HepG2 (cell line): ENCODE results near the gene FNDC3A. TPM values are rescaled to one million over a fixed set of nuclear protein-coding genes. Genes with fewer than 3 reads are reported as not detected.
A peak's percentile ranks its signal among the peaks of the same experiment; 100 is the strongest.

ENCODE experiments used
- ARID3A ChIP-seq: IDR thresholded peaks from 2 replicates; pipeline ENCODE4 v1.6.1; 2012; ENCODE audit warnings: low read depth, low read length, improper control_type of control experiment
- BHLHE40 ChIP-seq: IDR thresholded peaks from 2 replicates; pipeline ENCODE4 v1.6.1; 2011; ENCODE audit warnings: low read length, improper control_type of control experiment
- CENPT ChIP-seq: sonication (generic); formaldehyde crosslinking; IDR thresholded peaks from 2 replicates; pipeline ENCODE4 v1.8.0; 2022; ENCODE audit warnings: low read depth, mild to moderate bottlenecking, moderate library complexity, missing genetic modification reagents
- FOXO1 ChIP-seq: sonication (generic); formaldehyde crosslinking; IDR thresholded peaks from 2 replicates; pipeline ENCODE4 v1.4.0; 2020; ENCODE audit warnings: missing genetic modification reagents
- HOXA7 ChIP-seq: sonication (generic); formaldehyde crosslinking; IDR thresholded peaks from 2 replicates; pipeline ENCODE4 v1.8.1; 2022; ENCODE audit warnings: mild to moderate bottlenecking, missing genetic modification reagents, moderate library complexity
- HOXD1 ChIP-seq: sonication (generic); formaldehyde crosslinking; IDR thresholded peaks from 2 replicates; pipeline ENCODE4 v1.5.0; 2020; ENCODE audit warnings: missing genetic modification reagents
- IRF2 ChIP-seq: IDR thresholded peaks from 2 replicates; pipeline ENCODE4 v1.6.1; 2018; ENCODE audit warnings: missing genetic modification reagents, missing compliant biosample characterization
- KAT8 ChIP-seq: IDR thresholded peaks from 2 replicates; pipeline ENCODE4 v1.6.1; 2016; ENCODE audit warnings: missing genetic modification reagents, missing compliant biosample characterization
- KDM5A ChIP-seq: fragments of 200-600 bp; sonication (generic); IDR thresholded peaks from 2 replicates; pipeline ENCODE4 v1.7.0; 2018; ENCODE audit warnings: antibody characterized with exemption, mild to moderate bottlenecking, low read length, borderline replicate concordance
- RBAK ChIP-seq: sonication (generic); formaldehyde crosslinking; IDR thresholded peaks from 2 replicates; pipeline ENCODE4 v1.5.1; 2020; ENCODE audit warnings: mild to moderate bottlenecking, missing genetic modification reagents
- RCOR2 ChIP-seq: IDR thresholded peaks from 2 replicates; pipeline ENCODE4 v1.6.1; 2016; ENCODE audit warnings: missing biosample characterization, missing genetic modification reagents
- SRY ChIP-seq: sonication (generic); formaldehyde crosslinking; IDR thresholded peaks from 2 replicates; pipeline ENCODE4 v1.8.0; 2022; ENCODE audit warnings: mild to moderate bottlenecking, missing genetic modification reagents
- TCF12 ChIP-seq, 2 experiments: fragments of 450-650 bp in 1 of 2; sonication (generic) in 1 of 2; formaldehyde crosslinking in 1 of 2; IDR thresholded peaks; 2 replicates each; pipeline versions ENCODE4 v1.6.1 to v1.8.0; 2017 to 2022; ENCODE audit warnings: antibody characterized with exemption in 1 of 2, mild to moderate bottlenecking in 1 of 2, missing genetic modification reagents in 1 of 2, moderate library complexity in 1 of 2
- YEATS4 ChIP-seq: sonication (generic); formaldehyde crosslinking; IDR thresholded peaks from 2 replicates; pipeline ENCODE4 v1.4.0; 2020; ENCODE audit warnings: missing genetic modification reagents, borderline replicate concordance
- YY1 ChIP-seq: IDR thresholded peaks from 2 replicates; pipeline ENCODE4 v1.6.1; 2011; ENCODE audit warnings: low read length, low read depth, moderate library complexity, mild to moderate bottlenecking; ENCODE audit not compliant: insufficient read depth, insufficient replicate concordance
- ZNF143 ChIP-seq: sonication (generic); formaldehyde crosslinking; IDR thresholded peaks from 2 replicates; pipeline ENCODE4 v1.4.0; 2020; ENCODE audit warnings: missing genetic modification reagents
- ZNF225 ChIP-seq: sonication (generic); formaldehyde crosslinking; IDR thresholded peaks from 2 replicates; pipeline ENCODE4 v1.4.0; 2020; ENCODE audit warnings: mild to moderate bottlenecking, missing genetic modification reagents
- ZNF263 ChIP-seq: sonication (generic); formaldehyde crosslinking; IDR thresholded peaks from 2 replicates; pipeline ENCODE4 v1.4.0; 2020; ENCODE audit warnings: missing genetic modification reagents
- ZNF274 ChIP-seq: sonication (generic); formaldehyde crosslinking; IDR thresholded peaks from 2 replicates; pipeline ENCODE4 v1.5.1; 2020; ENCODE audit warnings: mild to moderate bottlenecking, missing genetic modification reagents
- ZNF281 ChIP-seq: sonication (generic); formaldehyde crosslinking; IDR thresholded peaks from 2 replicates; pipeline ENCODE4 v1.4.0; 2020; ENCODE audit warnings: missing genetic modification reagents, borderline replicate concordance
- ZNF317 ChIP-seq: sonication (generic); formaldehyde crosslinking; IDR thresholded peaks from 2 replicates; pipeline ENCODE4 v1.5.0; 2020; ENCODE audit warnings: mild to moderate bottlenecking, missing genetic modification reagents
- ZNF850 ChIP-seq: sonication (generic); formaldehyde crosslinking; conservative IDR thresholded peaks from 2 replicates; pipeline ENCODE4 v1.9.0; 2021; ENCODE audit warnings: mild to moderate bottlenecking, missing genetic modification reagents
- ZNF878 ChIP-seq: sonication (generic); formaldehyde crosslinking; IDR thresholded peaks from 2 replicates; pipeline ENCODE4 v1.8.1; 2023; ENCODE audit warnings: mild to moderate bottlenecking, missing genetic modification reagents, moderate library complexity
- ZSCAN5A ChIP-seq: sonication (generic); formaldehyde crosslinking; IDR thresholded peaks from 2 replicates; pipeline ENCODE4 v1.8.0; 2022; ENCODE audit warnings: mild to moderate bottlenecking, missing genetic modification reagents, borderline replicate concordance
- polyA plus RNA-seq, 8 experiments: library from polyadenylated mRNA; depleted of rRNA in 3 of 8; stranded (reverse) in 7 of 8; unstranded in 1 of 8; fragments of >200 nt; fragmentation: Illumina TruSeq in 4 of 8; extraction: Trizol in 4 of 8; gene quantifications; 2 replicates each; pipeline versions ENCODE4 v1.2.1 to v1.2.3, GENCODE V29; 2011 to 2016; ENCODE audit warnings: low read depth in 4 of 8, missing spikeins in 1 of 8, mixed read lengths in 1 of 8; ENCODE audit not compliant: insufficient read depth in 1 of 8
- total RNA-seq, 5 experiments: library from RNA; depleted of rRNA; stranded (reverse); fragments of >200 nt; fragmentation: Illumina TruSeq; extraction: Trizol; gene quantifications; 2 replicates each; pipeline ENCODE4 v1.2.3, GENCODE V29; 2016; ENCODE audit warnings: low read depth in 1 of 5

Gene FNDC3A
- total and polyA plus RNA-seq, 2 of the 13 experiments (the other 11 are each of a cell fraction or from before 2014, with no cell fraction given), result 36.7 to 39.3 TPM

DNA sequence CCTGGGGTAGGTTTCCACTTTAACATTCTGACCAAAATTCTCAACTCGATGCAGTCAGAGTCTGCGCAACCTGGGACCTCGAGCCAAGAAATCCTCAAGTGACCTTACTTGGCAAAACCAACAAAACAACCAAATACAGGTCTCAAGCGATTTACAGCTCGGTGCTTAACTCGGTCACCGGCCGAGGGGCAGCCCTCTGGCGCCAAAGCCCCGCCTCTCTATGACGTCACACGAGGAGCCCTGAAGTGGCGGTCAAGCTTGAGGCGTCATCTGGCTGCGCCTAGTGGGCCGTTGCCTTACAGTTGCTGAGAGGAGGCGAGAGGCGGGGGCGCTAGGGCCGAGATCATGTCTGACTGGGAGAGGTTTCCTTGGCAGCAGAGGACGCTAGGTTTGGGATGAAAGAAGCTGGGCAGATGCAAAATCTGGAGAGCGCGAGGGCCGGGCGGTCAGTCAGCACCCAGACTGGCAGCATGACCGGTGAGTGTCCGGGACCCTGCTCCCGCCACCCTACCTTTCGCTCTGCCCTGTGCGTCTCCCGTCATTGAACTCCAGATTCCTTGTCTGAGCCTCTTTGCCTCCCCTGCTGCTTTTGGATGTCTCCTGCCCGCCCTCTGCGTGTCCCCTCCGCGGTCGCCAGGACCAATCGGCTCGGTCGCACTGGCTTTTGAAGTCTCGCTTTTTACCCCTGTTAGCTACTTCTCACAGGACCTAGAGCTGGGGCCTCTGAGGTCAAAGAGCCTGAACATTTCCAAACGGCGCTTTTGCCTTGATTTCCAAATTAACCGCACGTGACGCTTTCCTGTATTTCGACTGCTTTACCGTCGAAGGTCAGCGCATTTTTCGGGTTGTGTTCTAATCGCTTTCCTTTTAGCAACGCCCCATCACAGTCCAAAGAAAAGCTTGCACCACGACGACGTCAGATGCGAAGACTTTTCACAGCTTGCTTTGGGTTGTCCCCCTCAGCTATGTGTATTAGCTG, 272.2 kb downstream of the FNDC3A start, which contains the start of gene CDADC1 (continued):
- TF ChIP-seq ZNF143, result 0 out of 2 replicates have a peak, but pooled peaks have one; percentile 19
- TF ChIP-seq IRF2 (CRISPR knock-in tag), result peak; percentile 91
- no peak for TF ChIP-seq RBAK (CRISPR knock-in tag)
- TF ChIP-seq ZNF878 (CRISPR knock-in tag), result no peak
- no peak for TF ChIP-seq ZNF225 (CRISPR knock-in tag)
- no peak for TF ChIP-seq BHLHE40
- TF ChIP-seq KDM5A, result peak; percentile 84
- 0 out of 2 replicates have a peak, but pooled peaks have one; percentile 38 for TF ChIP-seq ZNF317 (CRISPR knock-in tag)
- peak; percentile 62; the same call in 1 of the 2 replicates for TF ChIP-seq YEATS4 (CRISPR knock-in tag)
- TF ChIP-seq ZSCAN5A, result 0 out of 2 replicates have a peak, but pooled peaks have one; percentile 49
- no peak for TF ChIP-seq SRY (CRISPR knock-in tag)
- TF ChIP-seq FOXO1 (CRISPR knock-in tag), result no peak; the same call in 1 of the 2 replicates
- TF ChIP-seq ZNF281, result peak; percentile 34; the same call in 1 of the 2 replicates
- TF ChIP-seq ZNF274 (CRISPR knock-in tag), result peak; percentile 69
- peak; percentile 95 for TF ChIP-seq KAT8 (CRISPR knock-in tag)
- peak; percentile 58 for TF ChIP-seq YY1
- no peak for TF ChIP-seq CENPT (CRISPR knock-in tag)
- TF ChIP-seq ARID3A, result no peak
- TF ChIP-seq TCF12 (IDR thresholded peaks at IDR 0.05), result no peak
- no peak for TF ChIP-seq TCF12 (CRISPR knock-in tag; IDR thresholded peaks at IDR 0.05)
- TF ChIP-seq ZNF263 (CRISPR knock-in tag), result no peak
- TF ChIP-seq HOXD1 (CRISPR knock-in tag), result no peak
- TF ChIP-seq RCOR2 (CRISPR knock-in tag), result no peak
- no peak for TF ChIP-seq ZNF850 (CRISPR knock-in tag)
- no peak for TF ChIP-seq HOXA7
